ENCODE results near the gene PTPDC1. TPM values are rescaled to one million over a fixed set of nuclear protein-coding genes. Genes with fewer than 3 reads are reported as not detected.

PTPDC1 gene
- polyA plus RNA-seq, 3 donors = 0.32 to 1.5 (median 0.95) TPM

- Histone ChIP-seq H3K4me2 (replicated peaks; ENCODE audit: extremely low read depth, low read length, poor library complexity, severe bottlenecking) (peak overlapping the region; percentile 48), H3K4me1 (ENCODE audit: control insufficient read depth in 1 of 2, insufficient read depth in 2 of 2, low read length in 2 of 2) (peaks cover 18% of the 10 kb centered on the region in 2 donors), H3K36me3 (replicated peaks in 1 of 2; ENCODE audit: control insufficient read depth in 1 of 2, insufficient read depth in 2 of 2, low read length in 2 of 2) (no peaks in the 10 kb centered on the region), H3K9me3 (replicated peaks in 1 of 2; ENCODE audit: control insufficient read depth in 1 of 2, insufficient read depth in 1 of 2, low read length in 2 of 2) (no peaks in the 10 kb centered on the region), H3K27ac (ENCODE audit: low read depth in 1 of 2, low read length in 2 of 2) (peak overlapping the region; percentile 39 to 66), H3K27me3 (ENCODE audit: control insufficient read depth in 2 of 2, insufficient read depth in 2 of 2, low read length in 2 of 2) (no peaks in the 10 kb centered on the region), H3K4me3 (replicated peaks in 1 of 3; ENCODE audit: low read depth in 2 of 3, low read length in 3 of 3) (peak overlapping the region in 1 of 3 experiments; percentile 60), H3K79me2 (ENCODE audit: insufficient read depth, low read length) (no peaks in the 10 kb centered on the region), H4K20me1 (ENCODE audit: insufficient read depth, low read length) (no peaks in the 10 kb centered on the region), H3K9ac (ENCODE audit: insufficient read depth, low read length, poor library complexity, severe bottlenecking) (peak overlapping the region; percentile 32), H2AFZ (ENCODE audit: insufficient read depth, low read depth, low read length, poor library complexity, severe bottlenecking) (peak overlapping the region; percentile 79)
- TF ChIP-seq CTCF (IDR thresholded peaks at IDR 0.05) = no peak
- Mint-ChIP-seq H3K4me1 (peaks cover 25% of the 10 kb centered on the region), H3K27ac (peak overlapping the region; percentile 14 to 85 (median 63)), H3K9me3 (peaks cover 0 to 3% (median 0%) of the 10 kb centered on the region in 7 donors), H3K4me3 (peak overlapping the region; percentile 48 to 58), H3K27me3 (ENCODE audit: low read depth in 3 of 3) (peaks cover 0 to 2% (median 0%) of the 10 kb centered on the region in 3 donors), H3K36me3 (no peaks in the 10 kb centered on the region)
- intact Hi-C loops (cut with micrococcal nuclease) = no loop called here
- DNase-seq = no peak
- WGBS (ENCODE audit: insufficient coverage) = 63% methylated on average over 11 of the region's 11 CpGs
Observed at GRCh38 chr9:94156348-94157049, 72.2 kb downstream of the PTPDC1 start.

- Histone ChIP-seq H3K4me3 (replicated peaks in 1 of 3; ENCODE audit: low read depth in 2 of 3, low read length in 3 of 3) (peak overlapping the region in 1 of 3 experiments; percentile 60), H3K36me3 (replicated peaks in 1 of 2; ENCODE audit: control insufficient read depth in 1 of 2, insufficient read depth in 2 of 2, low read length in 2 of 2) (no peaks in the 10 kb centered on the region), H3K9me3 (replicated peaks in 1 of 2; ENCODE audit: control insufficient read depth in 1 of 2, insufficient read depth in 1 of 2, low read length in 2 of 2) (no peaks in the 10 kb centered on the region), H3K27ac (ENCODE audit: low read depth in 1 of 2, low read length in 2 of 2) (peak overlapping the region; percentile 39 to 66), H2AFZ (ENCODE audit: insufficient read depth, low read depth, low read length, poor library complexity, severe bottlenecking) (peak overlapping the region; percentile 79), H3K4me2 (replicated peaks; ENCODE audit: extremely low read depth, low read length, poor library complexity, severe bottlenecking) (peak overlapping the region; percentile 48), H3K4me1 (ENCODE audit: control insufficient read depth in 1 of 2, insufficient read depth in 2 of 2, low read length in 2 of 2) (peaks cover 18% of the 10 kb centered on the region in 2 donors), H3K27me3 (ENCODE audit: control insufficient read depth in 2 of 2, insufficient read depth in 2 of 2, low read length in 2 of 2) (no peaks in the 10 kb centered on the region), H3K79me2 (ENCODE audit: insufficient read depth, low read length) (no peaks in the 10 kb centered on the region), H4K20me1 (ENCODE audit: insufficient read depth, low read length) (no peaks in the 10 kb centered on the region), H3K9ac (ENCODE audit: insufficient read depth, low read length, poor library complexity, severe bottlenecking) (peak overlapping the region; percentile 32)
- Mint-ChIP-seq H3K27me3 (ENCODE audit: low read depth in 3 of 3) (peaks cover 0 to 2% (median 0%) of the 10 kb centered on the region in 3 donors), H3K4me3 (peak overlapping the region; percentile 48 to 58), H3K36me3 (no peaks in the 10 kb centered on the region), H3K27ac (peak overlapping the region; percentile 14 to 85 (median 63)), H3K9me3 (peaks cover 0 to 3% (median 0%) of the 10 kb centered on the region in 7 donors), H3K4me1 (peaks cover 25% of the 10 kb centered on the region)
- DNase-seq = peak; percentile 42 to 63 (median 57)
- 5% methylated on average over 6 of the region's 10 CpGs for WGBS (ENCODE audit: insufficient coverage)
- no peak for TF ChIP-seq CTCF (IDR thresholded peaks at IDR 0.05)
- intact Hi-C loops (cut with micrococcal nuclease) = no loop called here
Observed at GRCh38 chr9:94157050-94157801, 73.0 kb downstream of the PTPDC1 start.

Other genes starting within 250 kb of the PTPDC1 start
- gene BARX1, start 129.1 kb upstream of the PTPDC1 start, polyA plus RNA-seq = not detected
- 10 to 100 TPM in 1 of 3 donors, 1 to 10 TPM in 1, under 1 TPM in 1; 0.90 to 16.5 (median 1.1) TPM for gene ZNF169, start 174.8 kb downstream of the PTPDC1 start, polyA plus RNA-seq
- not detected for gene NUTM2F, start 244.2 kb downstream of the PTPDC1 start, polyA plus RNA-seq